Cardiac fibroblast (primary cell): Measurements from ENCODE around the gene RAB5B.

Experiments
- DNase-seq, 2 donors: peaks; one replicate each; pipeline versions ENCODE4 v3.0.0 to v3.0.0-alpha.2; 2010; ENCODE audit warnings: low read depth in 2 of 2
- H3K4me3 ChIP-seq, 2 donors: replicated peaks in 1 of 2; 1 replicate in 1 of 2; 2 replicates in 1 of 2; pipeline ENCODE4 v1.5.1; 2011; ENCODE audit warnings: low read depth in 2 of 2, low read length in 2 of 2, mild to moderate bottlenecking in 2 of 2, moderate library complexity in 1 of 2
- CTCF ChIP-seq: IDR thresholded peaks from one replicate; pipeline ENCODE4 v1.5.1; 2011; ENCODE audit warnings: low read depth, mild to moderate bottlenecking, low read length, inconsistent platforms

The RAB5B gene

GRCh38 chr12:55933799-55934742 is 39.8 kb upstream of the RAB5B start:
- no peak for TF ChIP-seq CTCF
- peak; percentile 66 to 72 for DNase-seq
- H3K4me3 ChIP-seq: no peak overlapping the region

- DNase-seq: no peak
- no peak for TF ChIP-seq CTCF
- H3K4me3 ChIP-seq: no peak overlapping the region
Observed at GRCh38 chr12:55934773-55935172, 39.1 kb upstream of the RAB5B start.

GRCh38 chr12:55935738-55936151 is 38.1 kb upstream of the RAB5B start:
- H3K4me3 ChIP-seq: peak overlapping the region in 1 of 2 donors; percentile 22
- peak in 1 of 2 donors; percentile 25 for DNase-seq
- peak; percentile 11 for TF ChIP-seq CTCF

GRCh38 chr12:55937981-55938380 is 35.9 kb upstream of the RAB5B start:
- no peak overlapping the region for H3K4me3 ChIP-seq
- DNase-seq: peak in 1 of 2 donors; percentile 45
- no peak for TF ChIP-seq CTCF

GRCh38 chr12:55938826-55939501 is 34.9 kb upstream of the RAB5B start:
- TF ChIP-seq CTCF: no peak
- H3K4me3 ChIP-seq: no peak overlapping the region

GRCh38 chr12:55940065-55940732 is 33.7 kb upstream of the RAB5B start:
- peak; percentile 94 for TF ChIP-seq CTCF
- DNase-seq: peak; percentile 89 to 91
- no peak overlapping the region for H3K4me3 ChIP-seq

More at GRCh38 chr12:55938826-55939501, 34.9 kb upstream of the RAB5B start:
- no peak for DNase-seq
